AG04449 (cell line): Measurements from ENCODE around the gene EXD3.
A peak's percentile ranks its signal among the peaks of the same experiment; 100 is the strongest.

Source experiments
- CTCF ChIA-PET: fragments of 350-600 bp; formaldehyde crosslinking; extraction: SDS; loops from one replicate; lab custom pipeline; 2021; ENCODE audit warnings: antibody characterized with exemption; lab: Yijun Ruan, JAX
- POLR2A ChIA-PET: fragments of 400-600, 350-600 bp; formaldehyde crosslinking; extraction: SDS; loops from one replicate; lab custom pipeline; 2020; ENCODE audit warnings: antibody characterized with exemption, inconsistent platforms; lab: Yijun Ruan, JAX
- DNase-seq: peaks from one replicate; pipeline ENCODE4 v3.0.0-alpha.2; 2010; ENCODE audit warnings: low read depth, low spot score
- H3K4me3 ChIP-seq: 2 replicates; pipeline ENCODE4 v1.5.1; 2011; ENCODE audit warnings: low read depth, mild to moderate bottlenecking, control low read depth, low read length
- CTCF ChIP-seq: IDR thresholded peaks from one replicate; pipeline ENCODE4 v1.5.1; 2011; ENCODE audit warnings: mild to moderate bottlenecking, moderate library complexity, low read length, control low read depth, inconsistent platforms; ENCODE audit not compliant: insufficient read depth; ENCODE audit errors: missing control alignments

The EXD3 gene

GRCh38 chr9:137293482-137294090 lies 129.4 kb downstream of the EXD3 start:
- no peak overlapping the region for H3K4me3 ChIP-seq
- TF ChIP-seq CTCF, result no peak
- no peak for DNase-seq
- ChIA-PET CTCF (interaction anchor here (0.9 to 3.3 kb wide), 14 partner anchors 9 to 239 kb away, joined by 3 to 11 read pairs (median 5); partner anchors contain the start of genes EXD3, NOXA1 and NRARP), POLR2A (no interaction called here)

DNA sequence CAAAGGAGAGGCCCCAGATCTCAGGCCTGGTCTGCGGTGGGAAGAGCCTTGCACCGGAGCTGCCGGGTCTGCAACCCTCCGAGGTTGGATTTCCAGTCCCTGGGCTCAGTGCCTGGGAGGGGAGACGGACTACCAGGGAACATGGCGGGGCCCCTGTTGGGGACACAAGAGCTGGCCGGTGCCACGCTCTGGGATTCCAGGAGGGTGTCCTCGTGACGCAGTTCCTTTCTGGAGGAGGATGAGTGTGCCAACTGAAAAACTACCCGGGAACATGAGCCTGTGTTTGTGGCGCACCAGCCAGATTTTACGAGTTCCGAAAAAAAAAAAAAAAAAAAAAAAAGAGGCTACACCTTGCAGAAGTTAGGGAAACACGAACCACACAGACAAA lies 129.9 kb downstream of the EXD3 start:
- no peak overlapping the region for H3K4me3 ChIP-seq
- no peak for TF ChIP-seq CTCF
- ChIA-PET POLR2A (no interaction called here), CTCF (interaction anchor here (1.2 to 3.3 kb wide), 6 partner anchors 8 to 233 kb away, joined by 3 to 11 read pairs (median 8); partner anchors contain the start of genes EXD3, NOXA1 and NRARP)
- no peak for DNase-seq

DNA sequence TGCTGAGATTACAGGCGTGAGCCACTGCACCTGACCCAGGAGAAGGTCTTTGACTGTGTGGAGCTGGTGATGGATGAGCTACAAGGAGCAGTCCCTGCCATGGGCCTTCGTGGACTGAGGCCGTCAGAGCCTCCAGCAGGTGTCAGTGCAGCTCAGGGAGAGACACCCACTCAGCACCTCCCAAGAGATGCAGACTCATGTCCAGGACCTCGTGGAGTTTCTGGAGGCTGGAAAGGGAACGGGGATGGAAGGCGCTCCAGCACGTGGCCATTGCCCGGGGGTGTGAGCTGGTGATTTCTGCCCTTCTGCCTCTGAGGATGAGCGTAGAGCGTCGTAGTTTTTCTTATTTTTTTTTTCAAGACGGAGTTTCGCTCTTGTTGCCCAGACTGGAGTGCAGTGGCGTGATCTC lies 136.0 kb downstream of the EXD3 start:
- TF ChIP-seq CTCF, result peak; percentile 70
- POLR2A ChIA-PET, result no interaction called here
- DNase-seq, result no peak

DNA sequence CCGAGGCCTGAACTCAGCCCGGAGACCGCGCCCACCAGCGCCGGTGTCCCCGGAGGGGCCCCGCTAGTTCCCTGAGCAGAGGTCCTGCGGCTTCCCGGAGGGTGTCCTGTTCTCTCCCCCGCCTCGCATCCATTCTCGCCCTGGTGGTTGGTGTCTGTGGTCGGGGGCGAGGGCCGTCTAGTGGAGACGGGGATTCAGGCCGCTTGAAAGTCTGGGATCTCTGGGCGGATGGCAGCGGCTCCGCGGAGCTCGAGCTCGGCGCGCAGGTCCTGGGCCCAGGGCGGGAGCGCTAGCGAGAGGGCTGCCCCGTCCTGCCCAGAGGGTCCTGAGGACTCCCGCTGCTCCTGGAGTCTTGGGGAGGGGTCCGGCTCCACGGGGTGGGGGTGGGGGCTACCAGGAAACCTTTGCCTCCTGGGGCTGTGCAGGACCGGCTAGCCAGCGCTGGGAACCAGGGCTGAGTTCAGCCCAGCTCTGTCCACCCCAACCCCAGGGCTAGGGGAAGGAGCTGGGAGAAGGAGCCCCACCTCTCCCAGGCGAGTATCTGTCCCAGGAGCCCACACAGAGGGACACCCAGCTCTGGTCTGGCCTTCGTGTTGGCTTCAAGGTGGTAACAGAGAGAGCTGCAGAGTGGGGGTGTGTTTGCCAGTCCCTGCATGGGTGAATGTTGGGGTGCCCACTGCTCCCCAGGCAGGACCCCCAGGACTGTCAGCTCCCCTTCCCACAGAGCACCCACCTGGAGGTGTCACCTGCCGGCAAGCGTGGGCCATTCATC lies 141.4 kb downstream of the EXD3 start:
- no peak for TF ChIP-seq CTCF

More for the DNA sequence above, 136.0 kb downstream of the EXD3 start:
- CTCF ChIA-PET, result interaction anchor here (0.9 to 2.1 kb wide), 11 partner anchors 9 to 245 kb away, joined by 3 to 12 read pairs (median 5); partner anchors contain the start of genes NRARP and TOR4A
- H3K4me3 ChIP-seq, result no peak overlapping the region

GRCh38 chr9:137280474-137281344 lies 142.3 kb downstream of the EXD3 start:
- DNase-seq, result no peak
- no peak overlapping the region for H3K4me3 ChIP-seq
- TF ChIP-seq CTCF, result peak; percentile 54
- POLR2A ChIA-PET, result no interaction called here
- CTCF ChIA-PET, result interaction anchor here (1.4 kb wide), 1 partner anchor 14 kb away, joined by 5 read pairs; no protein-coding TSS in a partner anchor

More for the DNA sequence above, 141.4 kb downstream of the EXD3 start:
- no peak overlapping the region for H3K4me3 ChIP-seq
- ChIA-PET POLR2A (no interaction called here), CTCF (interaction anchor here (0.6 to 2.1 kb wide), 4 partner anchors 12 to 245 kb away, joined by 3 to 10 read pairs (median 4); no protein-coding TSS in a partner anchor)
- DNase-seq, result no peak
